NCI-H1048 (cell line): Measurements from ENCODE around the gene SAFB2.

Source experiments
- DNase-seq: peaks from one replicate; lab custom pipeline; 2025; lab: John Stamatoyannopoulos, UW

The SAFB2 gene

GRCh38 chr19:5622465-5623396 is at the start of gene SAFB2, which contains the start of gene SAFB:
SAFB2 (minus strand) TSS chr19:5622776; CDS start chr19:5622715, 61 bp downstream.
SAFB (plus strand) TSS chr19:5623083; CDS start chr19:5623206, 123 bp downstream.
- DNase-seq, result peak; percentile 99

- no peak for DNase-seq
These were observed 49.0 kb upstream of the SAFB2 start for GRCh38 chr19:5671600-5671999.

- no peak for DNase-seq
These were observed 46.6 kb upstream of the SAFB2 start for GRCh38 chr19:5669212-5669611.

GRCh38 chr19:5667751-5668271 is 45.2 kb upstream of the SAFB2 start:
- DNase-seq, result no peak

GRCh38 chr19:5666921-5667610 is 44.5 kb upstream of the SAFB2 start:
- DNase-seq, result no peak

GRCh38 chr19:5665781-5666513 is 43.4 kb upstream of the SAFB2 start:
- DNase-seq, result no peak

- DNase-seq, result no peak
These were observed 41.9 kb upstream of the SAFB2 start for GRCh38 chr19:5664515-5664914.

GRCh38 chr19:5663904-5664303 is 41.3 kb upstream of the SAFB2 start:
- no peak for DNase-seq

- no peak for DNase-seq
These were observed 38.9 kb upstream of the SAFB2 start for GRCh38 chr19:5661483-5661882.

GRCh38 chr19:5655412-5655811 is 32.8 kb upstream of the SAFB2 start:
- no peak for DNase-seq

GRCh38 chr19:5654931-5655330 is 32.4 kb upstream of the SAFB2 start:
- no peak for DNase-seq

GRCh38 chr19:5652261-5652660 is 29.7 kb upstream of the SAFB2 start:
- DNase-seq, result no peak

- DNase-seq, result no peak
These were observed 28.8 kb upstream of the SAFB2 start for GRCh38 chr19:5651361-5651760.

- DNase-seq, result no peak
These were observed 25.9 kb upstream of the SAFB2 start for GRCh38 chr19:5648464-5648863.

- no peak for DNase-seq
These were observed 24.1 kb upstream of the SAFB2 start for GRCh38 chr19:5646703-5647102.

GRCh38 chr19:5645409-5645808 is 22.8 kb upstream of the SAFB2 start:
- no peak for DNase-seq

- DNase-seq, result no peak
These were observed 21.5 kb upstream of the SAFB2 start for GRCh38 chr19:5644037-5644436.

GRCh38 chr19:5643060-5643459 is 20.5 kb upstream of the SAFB2 start:
- DNase-seq, result no peak

GRCh38 chr19:5642204-5642603 is 19.6 kb upstream of the SAFB2 start:
- DNase-seq, result no peak

GRCh38 chr19:5641171-5641570 is 18.6 kb upstream of the SAFB2 start:
- no peak for DNase-seq

- DNase-seq, result no peak
These were observed 15.4 kb upstream of the SAFB2 start for GRCh38 chr19:5637971-5638370.

- peak; percentile 50 for DNase-seq
These were observed 12.9 kb upstream of the SAFB2 start for GRCh38 chr19:5635427-5635826.
